HPDE6-E6E7 (cell line): ENCODE results near the gene LRRC28.

Experiments
- DNase-seq: peaks from one replicate; pipeline ENCODE4 v3.0.0; 2011; ENCODE audit warnings: missing footprints; ENCODE audit errors: extremely low spot score

LRRC28 gene

GRCh38 chr15:99341786-99342185 lies 90.5 kb downstream of the LRRC28 start:
- no peak for DNase-seq

- no peak for DNase-seq
Measured at GRCh38 chr15:99343208-99343607, 91.9 kb downstream of the LRRC28 start.

GRCh38 chr15:99343881-99344551 lies 92.7 kb downstream of the LRRC28 start:
- no peak for DNase-seq

GRCh38 chr15:99344639-99345038 lies 93.4 kb downstream of the LRRC28 start:
- no peak for DNase-seq

- DNase-seq = no peak
Measured at GRCh38 chr15:99345242-99345641, 94.0 kb downstream of the LRRC28 start.

DNA sequence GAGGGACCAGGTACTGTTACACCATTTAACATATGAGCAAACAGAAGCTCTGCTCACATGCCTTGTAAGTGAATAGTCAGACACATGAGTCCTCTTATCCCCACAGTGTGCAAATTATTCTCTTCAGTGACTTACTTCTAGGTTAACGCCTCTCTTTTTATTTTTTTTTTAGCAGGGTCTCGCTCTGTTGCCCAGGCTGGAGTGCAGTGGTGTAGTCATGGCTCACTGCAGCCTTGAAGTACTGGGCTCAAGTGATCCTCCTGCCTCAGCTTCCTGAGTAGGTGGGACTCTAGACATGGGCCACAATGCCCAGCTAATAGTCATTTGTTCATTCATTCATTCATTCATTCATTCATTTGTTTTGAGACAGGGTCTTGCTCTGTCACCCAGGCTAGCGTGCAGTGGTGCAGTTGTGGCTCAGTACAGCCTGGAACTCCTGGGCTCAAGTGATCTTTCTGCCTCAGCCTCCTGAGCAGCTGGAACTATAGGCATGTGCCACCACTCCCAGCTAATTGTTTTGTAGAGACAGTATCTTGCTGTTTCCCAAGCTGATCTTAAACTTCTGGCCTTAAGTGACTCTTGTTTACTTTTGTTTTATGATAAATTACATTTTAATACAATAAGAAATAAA lies 94.7 kb downstream of the LRRC28 start:
- no peak for DNase-seq

DNA sequence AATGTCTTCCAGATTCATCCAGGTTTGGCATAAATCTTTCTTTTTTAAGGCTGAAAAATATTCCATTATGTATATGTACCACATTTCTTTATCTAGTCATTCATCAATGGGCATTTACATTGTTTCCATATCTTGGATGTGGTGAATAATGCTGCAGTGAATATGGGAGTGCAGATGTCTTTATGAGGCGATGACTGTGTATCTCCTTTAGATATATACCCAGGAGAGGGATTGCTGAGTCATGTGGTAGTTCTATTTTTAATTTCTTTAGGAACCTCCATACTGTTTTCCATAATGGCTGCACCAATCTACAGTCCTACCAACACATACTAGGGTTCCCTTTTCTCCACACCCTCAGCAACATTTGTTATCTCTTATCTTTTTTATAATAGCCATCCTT lies 96.3 kb downstream of the LRRC28 start:
- DNase-seq = no peak

DNA sequence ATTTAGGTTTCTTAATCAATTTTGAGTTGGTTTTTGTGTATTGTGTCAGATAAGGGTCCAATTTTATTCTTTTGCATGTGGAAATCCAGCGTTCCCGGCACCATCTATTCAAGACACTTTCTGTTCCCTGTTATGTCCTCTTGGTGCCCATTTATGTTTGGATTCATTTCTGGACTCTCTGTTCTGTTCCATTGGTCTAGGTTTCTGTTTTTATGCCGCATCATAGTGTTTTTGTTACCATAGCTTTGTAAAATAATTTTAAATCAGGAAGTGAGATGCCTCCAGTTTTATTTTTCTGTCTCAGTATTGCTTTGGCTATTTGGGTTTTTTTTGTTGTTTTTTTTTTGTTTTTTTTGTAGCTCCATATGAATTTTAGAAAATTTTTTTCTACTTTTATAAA lies 97.1 kb downstream of the LRRC28 start:
- DNase-seq = no peak

DNA sequence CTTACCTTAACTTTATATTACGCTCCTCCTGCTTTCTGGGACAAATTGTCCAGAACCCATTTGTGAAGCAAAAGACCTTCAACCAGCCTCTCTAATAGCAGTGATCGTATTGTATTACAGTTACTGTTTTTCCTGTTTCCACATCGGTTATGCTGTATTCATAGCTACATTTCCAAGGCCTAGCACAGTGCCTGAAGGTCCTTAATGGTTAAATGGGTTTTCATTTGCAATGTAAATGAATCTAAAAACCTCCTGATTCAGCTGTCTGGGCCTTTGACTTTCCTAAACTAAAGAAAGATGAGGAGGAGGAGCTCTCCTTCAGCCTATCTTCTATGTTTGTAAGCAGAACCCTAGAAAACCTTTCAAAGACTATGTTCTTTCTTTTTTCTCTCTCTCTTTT lies 99.1 kb downstream of the LRRC28 start:
- no peak for DNase-seq

DNA sequence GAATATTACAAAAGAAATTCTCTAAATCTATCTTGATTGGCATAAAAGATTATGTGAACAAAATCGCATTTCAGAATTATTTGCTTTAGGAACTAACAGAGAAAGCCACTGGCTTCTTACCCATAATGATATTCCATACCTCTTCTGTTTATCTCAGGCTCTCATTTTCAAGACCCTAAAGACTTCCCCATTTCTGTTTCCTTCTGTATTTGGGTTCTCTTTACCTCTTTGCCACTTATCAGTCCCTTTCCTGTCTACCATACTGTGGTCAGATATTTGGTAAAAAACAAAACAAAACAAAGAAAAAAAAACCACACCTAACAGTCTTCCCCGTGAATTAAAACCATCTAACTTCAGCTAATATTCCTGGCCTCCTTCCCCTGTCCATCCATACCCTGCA lies 108.5 kb downstream of the LRRC28 start:
- no peak for DNase-seq

DNA sequence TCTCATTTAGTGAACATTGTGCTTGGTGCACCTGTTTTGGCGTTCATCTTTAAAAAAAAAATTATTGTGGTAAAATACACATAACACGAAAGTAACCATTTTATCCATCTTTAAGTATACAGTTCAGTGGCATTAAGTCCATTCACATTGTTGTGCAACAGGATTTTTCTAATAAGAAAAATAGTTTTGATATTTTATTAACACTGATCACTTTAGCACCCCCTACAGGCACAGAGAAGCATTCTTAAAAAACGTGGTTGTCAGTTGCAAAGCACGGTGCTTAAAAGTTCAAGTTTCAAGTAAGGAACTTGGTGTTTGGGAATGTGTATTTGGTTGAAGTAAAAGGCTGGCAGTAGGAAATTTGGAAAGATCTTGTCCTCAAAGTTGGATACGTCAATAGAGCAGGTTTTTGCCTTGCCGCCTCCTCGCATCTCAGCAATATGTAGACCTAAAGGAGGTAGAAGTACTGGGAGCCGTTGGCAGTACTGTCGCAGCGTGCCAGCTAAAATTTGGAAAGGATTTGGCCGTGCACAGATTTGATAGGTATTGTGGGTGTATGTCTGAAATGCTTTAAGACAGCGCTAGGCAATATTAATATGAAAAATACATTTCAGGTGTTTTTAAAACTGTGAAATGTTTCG lies 110.4 kb downstream of the LRRC28 start:
- no peak for DNase-seq

GRCh38 chr15:99365242-99365641 lies 114.0 kb downstream of the LRRC28 start:
- DNase-seq = no peak

DNA sequence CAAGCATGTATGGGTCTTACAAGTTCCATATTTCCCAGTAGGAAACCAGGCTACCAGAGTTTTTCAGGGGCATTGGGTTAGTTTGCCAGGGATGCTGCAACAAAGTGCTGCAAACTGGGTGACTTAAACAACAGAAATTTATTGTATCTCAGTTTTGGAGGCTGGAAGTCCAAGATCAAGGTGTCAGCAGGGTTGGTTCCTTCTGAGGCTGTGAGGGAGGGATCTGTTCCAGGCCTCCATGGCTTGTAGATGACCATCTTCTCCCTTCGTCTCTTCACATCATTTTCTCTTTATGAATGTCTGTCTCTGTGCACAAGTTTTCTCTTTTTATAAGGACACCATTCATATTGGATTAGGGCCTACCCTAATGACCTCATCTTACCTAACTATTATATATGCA lies 114.7 kb downstream of the LRRC28 start:
- no peak for DNase-seq

DNA sequence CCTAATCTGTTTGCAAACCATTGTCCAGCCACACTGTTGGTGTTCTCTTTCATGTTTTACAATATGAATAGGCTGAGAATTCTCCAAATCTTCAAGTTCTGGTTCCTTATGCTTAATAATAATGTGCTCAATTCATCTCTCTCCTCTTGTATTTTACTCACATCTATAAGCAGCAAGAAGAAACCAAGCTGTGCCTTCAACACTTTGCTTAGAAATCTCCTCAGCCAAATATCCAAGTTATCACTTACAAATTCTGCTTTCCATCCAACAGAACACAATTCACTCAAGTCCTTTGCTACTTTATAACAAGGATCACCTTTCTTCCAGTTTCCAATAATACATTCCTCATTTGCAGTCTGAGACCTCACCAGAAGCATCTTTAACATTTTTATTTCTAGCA lies 117.5 kb downstream of the LRRC28 start:
- no peak for DNase-seq

DNA sequence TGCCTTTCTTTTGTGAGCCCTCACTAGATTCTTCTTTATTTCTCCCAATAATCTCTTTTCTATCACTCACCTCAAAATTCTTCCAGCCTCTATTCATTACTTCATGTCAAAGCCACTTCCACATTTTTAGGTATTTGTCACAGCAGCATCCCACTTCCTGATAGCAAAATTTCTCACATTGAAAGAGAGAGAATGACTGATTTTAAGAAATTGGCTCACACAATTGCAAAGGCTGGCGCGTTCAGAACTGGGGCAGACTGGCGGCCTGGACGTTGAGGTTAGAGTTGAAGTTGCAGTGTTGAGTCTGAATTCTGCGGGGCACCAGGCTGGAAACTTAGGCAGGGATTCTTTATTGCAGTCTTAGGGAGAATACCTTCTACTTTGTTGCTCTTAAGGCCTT lies 117.9 kb downstream of the LRRC28 start:
- DNase-seq = no peak

DNA sequence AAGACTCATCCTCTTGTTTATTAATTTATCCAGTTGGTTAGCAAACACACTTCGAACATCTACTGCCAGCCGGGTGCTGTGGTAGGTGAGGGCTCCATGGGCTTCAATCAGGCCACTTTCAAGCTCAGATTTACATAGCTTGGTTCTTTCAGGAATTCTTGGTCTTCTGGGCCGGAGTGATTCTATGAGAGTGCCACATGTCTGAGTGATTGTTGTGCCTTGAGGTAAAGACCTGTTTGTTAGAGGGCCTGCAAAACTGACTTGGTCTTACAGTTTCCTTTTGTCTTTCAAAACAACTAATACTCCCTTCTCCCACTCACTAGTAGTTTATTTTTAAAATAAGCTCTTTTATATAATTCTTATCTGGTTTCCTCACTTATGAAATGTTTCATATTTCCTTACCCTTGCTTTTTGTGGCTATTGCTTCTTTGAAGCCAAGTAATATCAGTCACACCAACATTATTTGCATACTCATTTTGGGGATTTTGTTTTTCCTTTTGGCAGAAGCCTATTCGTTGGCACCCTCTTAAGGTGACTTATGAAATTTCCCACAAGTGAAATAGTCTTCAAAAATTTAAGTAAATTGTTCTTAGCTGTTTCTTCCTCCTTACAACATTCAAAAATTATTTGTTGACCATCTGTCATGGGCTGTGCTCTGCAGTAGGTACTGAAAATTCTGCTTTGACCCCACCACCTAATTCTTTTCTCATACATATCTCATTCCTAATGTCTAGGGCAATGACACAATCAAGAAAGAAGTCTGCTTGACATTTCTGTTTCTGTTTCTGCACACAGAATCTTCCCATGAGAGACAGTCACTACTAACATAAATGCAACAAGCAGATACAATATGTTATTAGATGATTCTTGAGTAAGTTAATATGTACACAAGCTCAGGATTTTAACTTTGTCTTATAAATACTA lies 120.2 kb downstream of the LRRC28 start:
- DNase-seq = no peak

DNA sequence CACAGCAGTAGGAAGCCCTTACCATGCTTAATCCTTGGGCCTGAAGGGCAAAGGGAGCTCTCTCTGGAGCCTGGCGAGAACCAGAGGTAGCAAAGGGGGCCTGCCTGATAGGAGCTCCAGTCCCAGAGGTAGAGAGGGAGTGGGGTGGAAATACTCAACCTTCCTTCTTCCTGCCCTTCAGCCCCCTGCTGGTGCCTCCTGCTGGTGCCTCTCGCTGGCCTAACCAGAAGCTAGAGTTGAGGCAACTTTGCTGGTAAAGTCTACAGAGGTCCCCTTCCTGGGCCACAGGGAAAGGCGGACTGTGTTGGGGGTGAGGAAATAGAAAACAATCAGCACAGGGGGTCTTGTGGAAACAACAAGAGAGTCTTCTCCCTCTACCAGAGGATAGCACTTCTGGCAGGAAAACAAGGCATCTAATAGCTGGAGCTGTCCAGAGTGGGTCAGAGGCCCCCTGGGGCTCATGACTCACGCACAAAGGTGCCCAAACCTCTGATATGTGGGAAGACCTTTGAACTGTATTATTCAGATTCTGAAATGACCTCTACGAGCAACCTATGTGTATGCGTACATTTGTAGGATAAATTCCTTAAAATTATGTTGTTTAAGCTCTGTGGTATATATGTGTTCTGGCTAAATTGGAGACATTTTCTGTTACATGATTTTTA lies 133.9 kb downstream of the LRRC28 start:
- no peak for DNase-seq

DNA sequence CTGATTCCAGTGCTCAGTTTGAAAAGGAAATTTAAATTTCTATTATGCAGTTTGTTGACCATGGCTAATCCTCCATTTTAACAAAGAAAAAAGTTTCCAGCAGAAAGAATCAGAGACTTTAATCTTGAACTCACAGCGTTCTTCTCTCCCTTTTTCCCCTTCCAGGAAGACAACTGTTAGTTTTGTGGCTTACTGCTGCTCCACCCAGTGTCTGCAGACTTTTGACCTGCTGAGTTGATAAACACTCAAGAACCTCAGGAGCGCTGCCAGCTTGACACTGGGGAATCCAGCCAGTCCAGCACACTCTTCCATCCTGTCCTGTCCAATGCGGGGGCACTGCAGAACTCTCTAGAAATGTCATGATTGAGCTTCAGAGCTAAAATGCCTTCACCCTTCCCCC lies 134.6 kb downstream of the LRRC28 start:
- no peak for DNase-seq

DNA sequence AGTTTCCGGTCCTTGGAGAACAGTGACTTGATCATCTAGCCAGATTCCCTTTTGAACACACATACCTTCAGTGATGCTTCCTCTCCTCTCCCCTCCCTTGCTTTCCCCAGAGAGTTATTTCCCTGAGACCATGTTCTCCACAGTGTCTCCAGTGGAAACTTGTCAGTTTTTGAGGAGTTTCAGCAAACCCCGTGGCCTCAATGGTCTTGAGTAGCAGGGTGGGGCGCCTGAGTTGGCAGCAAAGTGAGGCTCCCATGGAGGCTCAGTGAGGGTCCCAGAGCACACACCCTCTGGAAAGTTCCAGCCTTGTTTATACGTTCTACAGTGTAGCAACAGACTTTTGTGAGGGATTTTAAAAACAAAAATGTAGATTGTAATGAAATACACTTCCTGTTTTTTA lies 135.1 kb downstream of the LRRC28 start:
- DNase-seq = no peak

DNA sequence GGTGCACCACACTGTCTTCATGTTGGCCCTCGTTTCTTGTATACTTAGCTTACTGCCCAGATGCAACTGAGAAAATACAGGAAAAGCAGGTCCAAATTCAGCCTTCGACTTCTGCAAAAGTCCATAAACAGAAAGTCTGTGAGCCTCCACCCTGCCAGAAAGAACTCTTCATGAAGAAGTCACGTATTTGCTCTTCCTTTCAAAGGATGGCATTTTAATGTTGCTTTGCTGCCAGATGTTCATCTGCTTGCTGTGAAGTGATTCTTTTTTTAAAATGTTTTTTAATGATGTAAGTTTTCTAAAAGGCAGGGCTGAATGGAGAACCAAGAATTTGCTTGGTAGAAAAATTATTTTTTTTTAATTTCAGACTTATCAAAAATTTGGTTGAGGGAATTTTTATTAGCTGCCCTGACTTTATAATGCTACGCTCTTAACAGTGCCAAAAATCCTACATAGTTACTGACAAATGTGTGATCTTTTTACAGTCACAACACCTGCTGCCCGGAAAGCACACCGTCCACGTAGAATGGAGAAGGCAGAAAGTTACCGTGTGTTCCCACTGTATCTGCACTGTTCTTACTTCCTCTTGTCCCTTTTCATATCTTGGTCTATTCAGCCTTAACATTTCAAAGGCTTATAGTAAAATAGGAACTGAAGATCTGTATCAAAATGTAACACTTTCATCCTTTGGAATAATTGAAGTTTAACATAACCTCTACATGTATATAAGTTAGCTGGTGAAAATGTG lies 136.3 kb downstream of the LRRC28 start:
- no peak for DNase-seq

- DNase-seq = no peak
Measured at GRCh38 chr15:99390667-99391066, 139.4 kb downstream of the LRRC28 start.
